Left lung (tissue), 10 donors: Measurements from ENCODE around the gene SCRT2. TPM values are rescaled to one million over a fixed set of nuclear protein-coding genes. Genes with fewer than 3 reads are reported as not detected.

ENCODE experiments used
- ATAC-seq: fragments of 200-7000 bp; cut with Tn5 transposase; one replicate; pipeline ENCODE4 v1.9.1; 2020; ENCODE audit warnings: moderate library complexity
- DNase-seq, 4 donors: peaks; one replicate each; pipeline ENCODE4 v3.0.0-alpha.2; 2013 to 2020
- H3K27ac ChIP-seq, 2 donors: fragments of 200-600 bp; sonication (generic) in 1 of 2; one replicate each; pipeline versions ENCODE4 v1.5.0 to v1.8.0; 2020 to 2021
- H3K27me3 ChIP-seq, 2 donors: fragments of 200-600 bp; sonication (generic) in 1 of 2; one replicate each; pipeline versions ENCODE4 v1.5.0 to v1.8.0; 2020 to 2021
- H3K36me3 ChIP-seq, 2 donors: fragments of 200-600 bp; sonication (generic) in 1 of 2; one replicate each; pipeline versions ENCODE4 v1.5.0 to v1.8.0; 2020 to 2021
- H3K4me1 ChIP-seq, 2 donors: fragments of 200-600 bp; one replicate each; pipeline ENCODE4 v1.8.0; 2021
- H3K4me3 ChIP-seq, 2 donors: fragments of 200-600 bp; sonication (generic) in 1 of 2; one replicate each; pipeline versions ENCODE4 v1.5.0 to v1.8.0; 2020 to 2021; ENCODE audit warnings: mild to moderate bottlenecking in 1 of 2
- H3K9me3 ChIP-seq, 2 donors: fragments of 200-600 bp; sonication (generic) in 1 of 2; one replicate each; pipeline versions ENCODE4 v1.5.0 to v1.8.0; 2020 to 2021
- CTCF ChIP-seq, 2 donors: fragments of 200-600 bp; sonication (generic) in 1 of 2; IDR thresholded peaks; one replicate each; pipeline versions ENCODE4 v1.5.0 to v1.8.0; 2021; ENCODE audit warnings: antibody characterized with exemption in 2 of 2
- intact Hi-C, 2 donors: fragments of 100-400 bp; cut with DNase I; formaldehyde crosslinking; loops; one replicate each; pipeline versions ENCODE4 v1.11.2 to v1.14.2; 2022
- polyA plus RNA-seq, 6 donors: library from polyadenylated mRNA; unstranded; fragments of 120-200 nt; gene quantifications; one replicate each; pipeline ENCODE4 v1.2.1, GENCODE V29; 2013; ENCODE audit not compliant: insufficient read length in 6 of 6
- total RNA-seq, 2 donors: library from RNA; stranded (reverse); fragmentation: NEBNext Ultra II Directional; extraction: Animal tissue kit (Norgen Biotek cat#: 25700); gene quantifications; one replicate each; pipeline ENCODE4 v1.2.1, GENCODE V29; 2021
- donor health status: DM: no; HTN: yes; CAD: no.
- donor health status: DM: no; HTN: no; CAD: no.

SCRT2 gene
- total and polyA plus RNA-seq, 8 donors, result not detected

DNA sequence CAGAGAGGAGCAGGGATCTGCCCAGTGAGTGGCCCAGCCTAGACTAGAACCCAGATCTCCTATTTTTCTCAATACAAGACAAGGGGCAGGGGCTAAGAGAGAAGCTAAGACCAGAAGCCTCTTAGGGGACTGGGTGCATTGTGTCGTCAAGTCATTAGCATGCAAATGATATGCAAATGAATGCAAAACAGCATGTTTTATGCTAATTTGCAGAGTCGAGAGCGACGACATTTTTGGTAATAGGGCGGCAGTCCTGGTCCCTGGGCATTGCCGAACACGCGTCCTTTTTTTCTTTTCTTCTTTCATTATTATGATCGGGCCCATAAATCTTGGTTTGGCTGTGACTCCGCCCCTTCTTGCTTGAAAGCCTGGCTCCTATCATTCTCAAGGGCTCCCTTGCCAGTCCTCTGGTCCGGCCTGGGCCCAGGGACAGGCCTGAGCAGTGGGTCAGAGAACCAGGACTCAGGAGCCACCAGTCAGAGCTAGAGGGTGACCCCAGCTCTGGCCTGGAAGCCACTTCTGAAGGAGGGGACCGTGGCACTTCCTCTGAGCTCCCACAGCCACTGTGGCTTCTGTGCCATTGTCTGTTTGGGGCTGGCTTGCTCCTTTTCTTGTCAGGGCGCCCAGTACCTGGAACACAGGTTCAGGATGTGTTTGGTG, 32.0 kb upstream of the SCRT2 start:
- TF ChIP-seq CTCF (IDR thresholded peaks at IDR 0.05), result no peak
- intact Hi-C loops, result no loop called here

GRCh38 chr20:706366-706885, 30.8 kb upstream of the SCRT2 start:
- no peaks in the 10 kb centered on the region for H3K4me1 ChIP-seq
- no peak overlapping the region for H3K27ac ChIP-seq
- no peaks in the 10 kb centered on the region for H3K9me3 ChIP-seq
- no peak for DNase-seq
- no peak for ATAC-seq
- H3K4me3 ChIP-seq, result no peak overlapping the region
- no peak for TF ChIP-seq CTCF (IDR thresholded peaks at IDR 0.05)
- H3K27me3 ChIP-seq, result peaks cover 19 to 66% of the 10 kb centered on the region in 2 donors
- intact Hi-C loops, result no loop called here
- H3K36me3 ChIP-seq, result no peaks in the 10 kb centered on the region

More for the DNA sequence above, 32.0 kb upstream of the SCRT2 start:
- no peak overlapping the region for H3K4me3 ChIP-seq
- H3K9me3 ChIP-seq, result no peaks in the 10 kb centered on the region
- no peak overlapping the region for H3K27ac ChIP-seq
- ATAC-seq (no peak), DNase-seq (no peak)
- H3K27me3 ChIP-seq, result peaks cover 22 to 73% of the 10 kb centered on the region in 2 donors
- no peaks in the 10 kb centered on the region for H3K4me1 ChIP-seq
- H3K36me3 ChIP-seq, result no peaks in the 10 kb centered on the region

- Histone ChIP-seq H3K4me3 (no peak overlapping the region), H3K27me3 (peaks cover 11 to 54% of the 10 kb centered on the region in 2 donors), H3K9me3 (no peaks in the 10 kb centered on the region), H3K27ac (no peak overlapping the region), H3K36me3 (no peaks in the 10 kb centered on the region), H3K4me1 (no peaks in the 10 kb centered on the region)
- no peak for DNase-seq
- TF ChIP-seq CTCF (IDR thresholded peaks at IDR 0.05), result no peak
- intact Hi-C loops, result no loop called here
- no peak for ATAC-seq
These were observed 29.1 kb upstream of the SCRT2 start for GRCh38 chr20:704726-705125.

GRCh38 chr20:703426-703825, 27.8 kb upstream of the SCRT2 start:
- Histone ChIP-seq H3K27ac (no peak overlapping the region), H3K27me3 (peaks cover 0 to 51% of the 10 kb centered on the region in 2 donors), H3K4me3 (no peak overlapping the region), H3K9me3 (no peaks in the 10 kb centered on the region), H3K4me1 (no peaks in the 10 kb centered on the region), H3K36me3 (no peaks in the 10 kb centered on the region)
- DNase-seq (no peak), ATAC-seq (no peak)
- intact Hi-C loops, result no loop called here
- no peak for TF ChIP-seq CTCF (IDR thresholded peaks at IDR 0.05)

GRCh38 chr20:703006-703405, 27.4 kb upstream of the SCRT2 start:
- no peaks in the 10 kb centered on the region for H3K4me1 ChIP-seq
- no peaks in the 10 kb centered on the region for H3K9me3 ChIP-seq
- H3K27me3 ChIP-seq, result peaks cover 0 to 52% of the 10 kb centered on the region in 2 donors
- ATAC-seq, result no peak
- no peak for TF ChIP-seq CTCF (IDR thresholded peaks at IDR 0.05)
- DNase-seq, result no peak
- no peak overlapping the region for H3K27ac ChIP-seq
- no peaks in the 10 kb centered on the region for H3K36me3 ChIP-seq
- no peak overlapping the region for H3K4me3 ChIP-seq
- intact Hi-C loops, result no loop called here
